HEK293 (cell line): ENCODE measurements around the gene CAGE1.

Source experiments
- CTCF ChIA-PET: fragments of 350-600 bp; formaldehyde crosslinking; extraction: SDS; loops from one replicate; lab custom pipeline; 2021; ENCODE audit warnings: antibody characterized with exemption; lab: Yijun Ruan, JAX
- POLR2A ChIA-PET: fragments of 300-600 bp; formaldehyde crosslinking; extraction: SDS; loops from one replicate; lab custom pipeline; 2020; ENCODE audit warnings: antibody characterized with exemption, inconsistent platforms; lab: Yijun Ruan, JAX
- H3K27ac ChIP-seq: fragments of 200-500 bp; sonication (Bioruptor generic); 2 replicates; pipeline ENCODE4 v1.5.1; 2014; ENCODE audit warnings: low read depth, low read length, control low read depth, inconsistent platforms; ENCODE audit errors: extremely low read depth
- H3K36me3 ChIP-seq, 2 experiments: fragments of 200-500 bp in 1 of 2; sonication (Bioruptor generic) in 1 of 2; 1 replicate in 1 of 2; 2 replicates in 1 of 2; pipeline ENCODE4 v1.5.1; 2014 to 2017; ENCODE audit warnings: inconsistent platforms in 2 of 2, low read length in 2 of 2; ENCODE audit not compliant: control insufficient read depth in 2 of 2, insufficient read depth in 1 of 2
- H3K4me1 ChIP-seq: fragments of 200-500 bp; sonication (Bioruptor generic); 2 replicates; pipeline ENCODE4 v1.5.1; 2014; ENCODE audit warnings: mild to moderate bottlenecking, low read length, inconsistent platforms; ENCODE audit not compliant: control insufficient read depth, insufficient read depth
- H3K4me3 ChIP-seq: 2 replicates; pipeline ENCODE4 v1.5.1; 2011; ENCODE audit warnings: low read depth, mild to moderate bottlenecking, control low read depth, low read length, moderate library complexity
- H3K9me3 ChIP-seq: fragments of 200-500 bp; sonication (Bioruptor generic); 2 replicates; pipeline ENCODE4 v1.5.1; 2014; ENCODE audit warnings: low read depth, low read length, inconsistent platforms; ENCODE audit not compliant: control insufficient read depth, insufficient read depth
- GLI2 ChIP-seq: fragments of 450-650 bp; formaldehyde crosslinking; IDR thresholded peaks from 2 replicates; pipeline ENCODE4; 2017; ENCODE audit warnings: missing biosample characterization, missing genetic modification characterization, low read depth, borderline replicate concordance
- HIC1 ChIP-seq: fragments of 450-650 bp; formaldehyde crosslinking; IDR thresholded peaks from 2 replicates; pipeline ENCODE4 v1.5.1; 2016; ENCODE audit warnings: missing biosample characterization, missing genetic modification characterization
- IKZF3 ChIP-seq: fragments of 450-650 bp; IDR thresholded peaks from 2 replicates; pipeline ENCODE4 v1.5.0; 2018; ENCODE audit warnings: missing biosample characterization, mild to moderate bottlenecking, missing genetic modification characterization, moderate library complexity
- SP3 ChIP-seq: fragments of 450-650 bp; formaldehyde crosslinking; IDR thresholded peaks from 2 replicates; pipeline ENCODE4 v1.5.1; 2016; ENCODE audit warnings: missing biosample characterization, missing genetic modification characterization
- TRIM28 ChIP-seq: IDR thresholded peaks from 2 replicates; pipeline ENCODE4 v1.6.1; 2011; ENCODE audit warnings: low read length, control low read depth, borderline replicate concordance
- ZBTB49 ChIP-seq: fragments of 450-650 bp; formaldehyde crosslinking; IDR thresholded peaks from 2 replicates; pipeline ENCODE4 v1.5.1; 2016; ENCODE audit warnings: missing biosample characterization, missing genetic modification characterization, low read depth
- ZFHX2 ChIP-seq: fragments of 450-650 bp; formaldehyde crosslinking; conservative IDR thresholded peaks from 2 replicates; pipeline ENCODE4 v1.5.1; 2016; ENCODE audit warnings: missing biosample characterization, missing genetic modification characterization
- ZFP41 ChIP-seq: fragments of 450-650 bp; formaldehyde crosslinking; IDR thresholded peaks from 2 replicates; pipeline ENCODE4 v1.5.1; 2016; ENCODE audit warnings: missing biosample characterization, missing genetic modification characterization, borderline replicate concordance
- ZNF16 ChIP-seq: fragments of 450-650 bp; formaldehyde crosslinking; IDR thresholded peaks from 2 replicates; pipeline ENCODE4 v1.5.1; 2016; ENCODE audit warnings: low read depth, missing biosample characterization, missing genetic modification characterization
- ZNF184 ChIP-seq: fragments of 450-650 bp; IDR thresholded peaks from 2 replicates; pipeline ENCODE4 v1.5.1; 2018; ENCODE audit warnings: missing biosample characterization, mild to moderate bottlenecking, missing genetic modification characterization
- ZNF19 ChIP-seq: fragments of 450-650 bp; formaldehyde crosslinking; IDR thresholded peaks from 2 replicates; pipeline ENCODE4; 2016; ENCODE audit warnings: missing biosample characterization, missing genetic modification characterization, low read depth
- ZNF292 ChIP-seq: fragments of 450-650 bp; formaldehyde crosslinking; IDR thresholded peaks from 2 replicates; pipeline ENCODE4 v1.5.1; 2016; ENCODE audit warnings: low read depth, missing biosample characterization, missing genetic modification characterization, borderline replicate concordance
- ZNF324 ChIP-seq: fragments of 450-650 bp; formaldehyde crosslinking; IDR thresholded peaks from 2 replicates; pipeline ENCODE4 v1.5.1; 2016; ENCODE audit warnings: missing biosample characterization, missing genetic modification characterization
- ZNF624 ChIP-seq: fragments of 450-650 bp; formaldehyde crosslinking; IDR thresholded peaks from 2 replicates; pipeline ENCODE4 v1.5.1; 2017; ENCODE audit warnings: missing biosample characterization, missing genetic modification characterization
- ZNF664 ChIP-seq: fragments of 450-650 bp; formaldehyde crosslinking; IDR thresholded peaks from 2 replicates; pipeline ENCODE4 v1.5.1; 2016; ENCODE audit warnings: missing biosample characterization, missing genetic modification characterization
- ZNF670 ChIP-seq: fragments of 450-650 bp; formaldehyde crosslinking; IDR thresholded peaks from 2 replicates; pipeline ENCODE4 v1.5.1; 2016; ENCODE audit warnings: missing biosample characterization, missing genetic modification characterization, low read depth
- ZNF777 ChIP-seq: fragments of 450-650 bp; formaldehyde crosslinking; IDR thresholded peaks from 2 replicates; pipeline ENCODE4 v1.5.1; 2017; ENCODE audit warnings: missing biosample characterization, missing genetic modification characterization, borderline replicate concordance
- ZSCAN4 ChIP-seq: fragments of 450-650 bp; formaldehyde crosslinking; IDR thresholded peaks from 2 replicates; pipeline ENCODE4 v1.5.1; 2017; ENCODE audit warnings: missing biosample characterization, missing genetic modification characterization

The CAGE1 gene

GRCh38 chr6:7414811-7415210 lies 25.3 kb upstream of the CAGE1 start (continued):
- TF ChIP-seq ZBTB49 (no peak), HIC1 (tag by site-specific recombination) (no peak), ZFHX2 (tag by site-specific recombination) (no peak), ZNF777 (tag by site-specific recombination) (no peak), TRIM28 (no peak)

GRCh38 chr6:7413151-7413823 lies 23.7 kb upstream of the CAGE1 start:
- no peak overlapping the region for H3K4me3 ChIP-seq
- no peak for TF ChIP-seq ZNF16 (tag by site-specific recombination)
- TF ChIP-seq ZFP41 (tag by site-specific recombination) = no peak
- no peak for TF ChIP-seq ZSCAN4 (tag by site-specific recombination)
- TF ChIP-seq GLI2 (tag by site-specific recombination) = no peak
- H3K27ac ChIP-seq = no peak overlapping the region
- H3K36me3 ChIP-seq = peaks cover 72 to 87% of the 10 kb centered on the region in 2 experiments
- CTCF ChIA-PET = interaction anchor here (0.5 kb wide), 1 partner anchor 13 kb away, joined by 3 read pairs; no protein-coding TSS in a partner anchor
- POLR2A ChIA-PET = no interaction called here
- H3K4me1 ChIP-seq = no peaks in the 10 kb centered on the region
- H3K9me3 ChIP-seq = no peaks in the 10 kb centered on the region

- POLR2A ChIA-PET = interaction anchor here (0.6 kb wide), 1 partner anchor 69 kb away, joined by 3 read pairs; no protein-coding TSS in a partner anchor
- TF ChIP-seq ZNF624 (tag by site-specific recombination) = no peak
- no peak for TF ChIP-seq SP3 (tag by site-specific recombination)
- no peak for TF ChIP-seq ZNF324 (tag by site-specific recombination)
- no peak for TF ChIP-seq ZNF19 (tag by site-specific recombination)
- no peak for TF ChIP-seq ZNF292 (tag by site-specific recombination)
- no peak for TF ChIP-seq ZNF664 (tag by site-specific recombination)
- TF ChIP-seq ZNF184 = no peak
- no peak for TF ChIP-seq IKZF3 (tag by site-specific recombination)
- no peak for TF ChIP-seq ZNF670
- TF ChIP-seq, all 188 proteins: peak for 0
- peaks cover 80 to 86% of the 10 kb centered on the region in 2 experiments for H3K36me3 ChIP-seq
Measured at GRCh38 chr6:7411328-7411727, 21.8 kb upstream of the CAGE1 start.

More at GRCh38 chr6:7411328-7411727, 21.8 kb upstream of the CAGE1 start:
- CTCF ChIA-PET = interaction anchor here (0.6 kb wide), 1 partner anchor 168 kb away, joined by 4 read pairs; no protein-coding TSS in a partner anchor
- no peaks in the 10 kb centered on the region for H3K9me3 ChIP-seq
- H3K27ac ChIP-seq = no peak overlapping the region
- H3K4me3 ChIP-seq = no peak overlapping the region
- no peaks in the 10 kb centered on the region for H3K4me1 ChIP-seq
